ENCODE data around the gene PIEZO1. TPM values are rescaled to one million over a fixed set of nuclear protein-coding genes. Genes with fewer than 3 reads are reported as not detected.
A peak's percentile ranks its signal among the peaks of the same experiment; 100 is the strongest.
"Not testable (repeated sequence)": the region's sequence is repeated elsewhere in the genome, so short reads cannot be mapped to it uniquely, and the experiment has no call there.

Gene PIEZO1
- total RNA-seq, 4 donors from 2014 or later: 105 to 248 (median 172) TPM

- no peak for ATAC-seq
- Histone ChIP-seq H3K27ac (peak overlapping the region in 3 of 4 donors; percentile 91 to 98 (median 92)), H3K9me3 (no peaks in the 10 kb centered on the region), H3K27me3 (no peaks in the 10 kb centered on the region), H3K36me3 (no peaks in the 10 kb centered on the region), H3K4me1 (peaks cover 9 to 100% (median 79%) of the 10 kb centered on the region in 3 donors), H3K4me3 (no peak overlapping the region)
- TF ChIP-seq POLR2AphosphoS5 (IDR thresholded peaks at IDR 0.05) (no peak), EP300 (IDR thresholded peaks at IDR 0.05) (no peak), POLR2A (IDR thresholded peaks at IDR 0.05) (no peak)
- TF ChIP-seq, protein P1, sequence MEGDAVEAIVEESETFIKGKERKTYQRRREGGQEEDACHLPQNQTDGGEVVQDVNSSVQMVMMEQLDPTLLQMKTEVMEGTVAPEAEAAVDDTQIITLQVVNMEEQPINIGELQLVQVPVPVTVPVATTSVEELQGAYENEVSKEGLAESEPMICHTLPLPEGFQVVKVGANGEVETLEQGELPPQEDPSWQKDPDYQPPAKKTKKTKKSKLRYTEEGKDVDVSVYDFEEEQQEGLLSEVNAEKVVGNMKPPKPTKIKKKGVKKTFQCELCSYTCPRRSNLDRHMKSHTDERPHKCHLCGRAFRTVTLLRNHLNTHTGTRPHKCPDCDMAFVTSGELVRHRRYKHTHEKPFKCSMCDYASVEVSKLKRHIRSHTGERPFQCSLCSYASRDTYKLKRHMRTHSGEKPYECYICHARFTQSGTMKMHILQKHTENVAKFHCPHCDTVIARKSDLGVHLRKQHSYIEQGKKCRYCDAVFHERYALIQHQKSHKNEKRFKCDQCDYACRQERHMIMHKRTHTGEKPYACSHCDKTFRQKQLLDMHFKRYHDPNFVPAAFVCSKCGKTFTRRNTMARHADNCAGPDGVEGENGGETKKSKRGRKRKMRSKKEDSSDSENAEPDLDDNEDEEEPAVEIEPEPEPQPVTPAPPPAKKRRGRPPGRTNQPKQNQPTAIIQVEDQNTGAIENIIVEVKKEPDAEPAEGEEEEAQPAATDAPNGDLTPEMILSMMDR (IDR thresholded peaks at IDR 0.05): no peak
- WGBS, 2 donors (ENCODE audit: low coverage in 1 of 2): 75 to 77% methylated on average over 3 to 16 of the region's 32 CpGs
Measured at GRCh38 chr16:88774544-88775393, 10.3 kb downstream of the PIEZO1 start.

GRCh38 chr16:88773812-88774291 is 11.2 kb downstream of the PIEZO1 start:
- WGBS, 2 donors (ENCODE audit: low coverage in 1 of 2): no CpG with 5 or more reads among the region's 12 CpGs
- Histone ChIP-seq H3K27ac (peak overlapping the region in 3 of 4 donors; percentile 91 to 98 (median 92)), H3K4me1 (peaks cover 9 to 100% (median 81%) of the 10 kb centered on the region in 3 donors), H3K36me3 (no peaks in the 10 kb centered on the region), H3K4me3 (no peak overlapping the region), H3K9me3 (no peaks in the 10 kb centered on the region), H3K27me3 (no peaks in the 10 kb centered on the region)
- TF ChIP-seq EP300 (IDR thresholded peaks at IDR 0.05) (no peak), POLR2AphosphoS5 (IDR thresholded peaks at IDR 0.05) (no peak), POLR2A (IDR thresholded peaks at IDR 0.05) (no peak)
- TF ChIP-seq, protein P1 (IDR thresholded peaks at IDR 0.05): no peak
- ATAC-seq: peak; percentile 34

- H3K4me1 ChIP-seq: peaks cover 14 to 100% (median 83%) of the 10 kb centered on the region in 3 donors
- no peaks in the 10 kb centered on the region for H3K27me3 ChIP-seq
- peak; percentile 76 for ATAC-seq
- H3K9me3 ChIP-seq: no peaks in the 10 kb centered on the region
- H3K4me3 ChIP-seq: no peak overlapping the region
- TF ChIP-seq POLR2AphosphoS5 (IDR thresholded peaks at IDR 0.05) (peak; percentile 97), EP300 (IDR thresholded peaks at IDR 0.05) (no peak)
- H3K27ac ChIP-seq: peak overlapping the region; percentile 39 to 98 (median 92)
- 27 to 35% methylated on average over 2 to 5 of the region's 29 CpGs for WGBS, 2 donors (ENCODE audit: low coverage in 1 of 2)
- no peaks in the 10 kb centered on the region for H3K36me3 ChIP-seq
Measured at GRCh38 chr16:88772871-88773811, 11.9 kb downstream of the PIEZO1 start.

GRCh38 chr16:88771781-88772180 is 13.2 kb downstream of the PIEZO1 start:
- Histone ChIP-seq H3K4me1 (peaks cover 18 to 100% (median 84%) of the 10 kb centered on the region in 3 donors), H3K27ac (peak overlapping the region; percentile 39 to 98 (median 92))
- ATAC-seq, H3K36me3 ChIP-seq, H3K4me3 ChIP-seq, H3K27me3 ChIP-seq, H3K9me3 ChIP-seq: not testable (repeated sequence)
- WGBS, 2 donors (ENCODE audit: low coverage in 1 of 2): no CpG with 5 or more reads among the region's 23 CpGs

DNA sequence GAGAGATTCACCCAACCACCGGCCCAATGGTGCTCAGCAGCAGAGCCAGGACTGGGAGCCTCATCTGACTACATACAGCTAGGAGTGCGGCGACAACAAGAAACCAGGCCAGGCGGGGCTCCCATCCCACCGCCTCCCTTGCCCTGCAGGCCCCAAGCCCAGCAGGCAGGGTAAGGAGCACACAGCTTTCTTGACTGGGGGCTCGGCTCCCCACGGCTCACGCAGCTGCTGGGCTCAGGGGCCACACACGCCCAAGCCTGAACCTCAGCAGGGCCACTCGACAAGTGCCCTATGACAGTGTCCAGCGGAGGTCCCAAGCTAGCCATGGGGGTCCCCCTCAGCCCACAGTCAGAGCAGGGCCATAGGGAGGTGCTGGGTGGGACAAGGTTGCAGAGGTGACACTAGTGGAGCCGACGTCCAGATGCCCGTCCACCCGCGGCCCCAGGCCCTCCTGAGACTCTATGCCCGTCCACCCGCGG is 13.7 kb downstream of the PIEZO1 start:
- ATAC-seq: no peak
- TF ChIP-seq POLR2A (IDR thresholded peaks at IDR 0.05) (no peak), EP300 (IDR thresholded peaks at IDR 0.05) (no peak), POLR2AphosphoS5 (IDR thresholded peaks at IDR 0.05) (no peak)
- TF ChIP-seq, protein P1 (IDR thresholded peaks at IDR 0.05): no peak
- Histone ChIP-seq H3K27ac (peak overlapping the region; percentile 72 to 98 (median 92)), H3K27me3 (no peaks in the 10 kb centered on the region), H3K36me3 (no peaks in the 10 kb centered on the region), H3K4me3 (peak overlapping the region in 1 of 2 donors; percentile 44), H3K4me1 (peaks cover 18 to 100% (median 85%) of the 10 kb centered on the region in 3 donors), H3K9me3 (no peaks in the 10 kb centered on the region)
- WGBS, 2 donors (ENCODE audit: low coverage in 1 of 2): no CpG with 5 or more reads among the region's 19 CpGs
